Endometrium (tissue), 2 donors: ENCODE results near the gene PRKACG.
"Not testable (repeated sequence)": the region's sequence is repeated elsewhere in the genome, so short reads cannot be mapped to it uniquely, and the experiment has no call there.

Experiments used
- FAIRE-seq: peaks from 2 replicates; lab custom pipeline; 2012; peaks lifted over from hg19 to GRCh38; lab: Jason Lieb, UNC
- donor health status: control.
- donor health status: control.

The PRKACG gene

DNA sequence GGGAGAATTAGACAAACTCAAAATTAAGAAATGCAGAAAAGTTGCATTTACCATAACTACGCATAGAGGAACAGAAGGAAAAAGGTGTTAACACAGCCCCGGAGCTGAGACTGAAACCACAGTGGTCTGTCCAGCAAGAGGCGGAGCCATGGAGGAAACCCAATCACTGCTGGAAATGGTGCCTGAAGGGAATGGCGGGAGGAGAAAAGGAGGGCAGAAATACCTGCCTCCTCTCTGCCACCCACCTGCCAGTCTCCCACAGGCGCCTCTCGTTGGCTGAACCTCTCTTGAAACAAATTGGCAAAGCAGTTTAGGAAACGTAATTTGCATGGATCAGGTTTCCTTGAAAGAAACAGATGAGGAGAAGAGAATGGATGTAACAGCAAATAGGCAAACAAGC lies 9.7 kb upstream of the PRKACG start:
- no peak for FAIRE-seq

DNA sequence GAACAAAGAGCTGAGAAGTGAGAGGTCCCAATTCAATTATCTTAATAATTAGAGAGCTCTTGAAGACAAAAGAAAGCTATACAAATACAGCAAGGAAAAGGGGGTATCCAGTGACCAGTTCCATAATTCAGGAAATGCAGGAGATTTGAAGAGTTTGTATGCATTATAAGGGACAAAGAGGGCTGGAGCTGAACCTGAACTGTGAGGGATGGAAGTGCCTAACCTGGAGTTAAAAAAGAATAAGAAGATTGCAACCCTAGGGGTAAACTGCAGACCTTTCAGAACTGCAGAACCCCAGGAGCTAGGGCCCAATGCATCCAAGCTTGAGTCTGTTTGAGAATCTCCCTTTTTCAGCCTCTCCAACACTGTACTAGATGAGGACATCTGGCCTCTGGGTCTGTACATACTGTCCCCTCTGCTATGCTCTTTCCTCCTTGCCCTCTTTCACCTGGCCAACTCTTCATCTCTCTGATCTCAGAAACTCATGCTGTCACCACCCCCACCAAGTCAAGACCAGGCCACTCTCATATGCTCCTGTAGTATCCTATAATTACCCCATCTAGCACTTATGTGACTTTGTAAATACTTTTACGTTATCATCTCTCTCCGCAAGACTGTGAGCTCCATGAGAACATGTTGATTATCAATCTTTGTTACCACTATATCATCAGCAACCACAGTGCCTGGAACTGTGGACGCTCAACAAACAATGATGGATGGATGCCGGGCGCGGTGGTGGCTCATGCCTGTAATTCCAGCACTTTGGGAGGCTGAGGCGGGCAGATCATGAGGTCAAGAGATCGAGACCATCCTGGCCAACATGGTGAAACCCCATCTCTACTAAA lies 6.6 kb upstream of the PRKACG start:
- no peak for FAIRE-seq

DNA sequence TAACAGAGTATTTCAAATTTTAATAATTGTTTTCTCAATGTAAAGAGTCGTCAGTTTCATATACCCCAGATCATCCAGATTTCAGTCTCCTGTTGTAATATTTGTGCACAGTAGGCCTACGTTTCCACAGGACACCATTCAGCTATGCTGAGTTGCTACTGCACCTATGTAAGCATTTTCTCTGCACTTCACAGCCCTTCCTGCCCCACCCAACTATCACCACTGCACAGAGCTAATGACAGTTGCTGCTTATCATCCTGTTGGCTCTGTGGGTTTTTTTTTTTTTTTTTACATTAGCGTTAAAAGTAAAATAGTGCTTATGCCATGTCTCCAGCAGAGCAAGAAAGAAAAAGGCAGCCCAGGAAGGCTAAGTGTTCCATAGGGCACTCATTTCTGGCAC lies 5.9 kb upstream of the PRKACG start:
- FAIRE-seq, result no peak

DNA sequence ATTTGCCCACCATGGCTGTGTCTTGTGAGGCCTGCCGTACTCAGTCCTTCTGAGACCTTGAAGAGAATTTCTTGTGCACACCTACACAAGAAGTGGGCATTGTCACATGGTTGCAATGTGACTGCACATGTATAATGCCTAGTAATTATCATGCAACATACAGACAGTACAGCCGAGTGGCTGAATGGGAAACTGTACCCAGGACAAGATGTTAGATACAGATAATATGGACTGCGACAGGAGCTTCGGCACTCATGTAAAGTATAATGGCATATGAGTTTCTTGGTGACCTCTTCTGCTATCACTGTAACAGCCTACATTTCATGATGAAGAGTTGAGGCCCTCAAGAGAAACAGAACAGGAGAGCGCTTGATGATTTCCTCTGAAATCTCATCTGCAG lies 4.8 kb upstream of the PRKACG start:
- no peak for FAIRE-seq

DNA sequence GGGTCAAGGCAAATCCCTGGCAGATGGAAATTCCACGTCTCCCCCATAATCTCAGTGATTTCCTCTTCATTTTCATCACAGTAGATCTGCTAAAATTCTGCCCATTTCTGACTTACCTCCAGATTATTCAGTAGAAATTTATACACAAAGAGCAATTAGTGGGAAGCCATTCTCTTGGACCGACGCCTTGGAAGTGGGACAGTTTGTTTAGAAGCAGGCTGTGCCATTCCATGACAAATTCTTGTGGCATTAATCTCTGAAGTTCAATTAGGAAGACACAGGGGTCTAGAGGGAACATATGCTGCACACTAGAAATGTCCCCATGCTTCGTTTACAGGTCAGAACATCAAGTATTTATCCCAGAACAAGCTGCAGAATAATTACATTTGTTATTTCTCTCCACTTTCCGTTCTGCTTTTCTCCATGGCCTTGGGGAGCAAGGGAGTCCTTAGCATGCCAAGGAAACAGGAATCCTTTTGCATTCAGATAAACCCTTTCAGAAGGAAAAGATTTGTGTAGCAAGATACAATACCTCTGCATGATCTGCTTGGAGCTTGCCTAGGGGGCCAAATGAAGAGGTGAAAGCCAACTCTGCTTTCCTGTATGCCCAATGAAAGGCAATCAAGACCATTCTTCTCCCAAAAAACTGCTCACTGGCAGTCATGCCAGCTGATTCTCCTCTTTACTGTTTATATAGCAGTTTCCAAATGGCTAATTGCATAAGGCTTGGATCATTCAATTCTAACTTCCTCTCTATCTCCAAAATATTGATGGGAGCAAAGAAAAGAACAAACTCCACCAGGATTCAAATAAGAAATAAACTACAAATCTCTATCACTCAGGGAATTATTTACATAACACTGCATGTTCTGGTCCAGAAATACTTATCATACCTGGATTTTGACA lies 2.5 kb upstream of the PRKACG start:
- no peak for FAIRE-seq

DNA sequence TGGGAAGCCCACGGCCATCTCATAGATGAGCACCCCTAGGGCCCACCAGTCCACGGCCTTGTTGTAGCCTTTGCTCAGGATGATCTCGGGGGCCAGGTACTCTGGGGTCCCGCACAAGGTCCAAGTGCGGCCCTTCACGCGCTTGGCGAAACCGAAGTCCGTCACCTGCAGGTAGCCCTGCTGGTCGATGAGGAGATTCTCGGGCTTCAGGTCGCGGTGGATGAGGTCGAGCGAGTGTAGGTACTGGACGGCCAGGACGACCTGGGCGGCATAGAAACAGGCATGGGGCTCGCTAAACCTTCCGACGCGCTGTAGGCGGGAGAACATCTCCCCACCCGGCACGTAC lies 558 bp downstream of the PRKACG start:
- FAIRE-seq, result no peak

DNA sequence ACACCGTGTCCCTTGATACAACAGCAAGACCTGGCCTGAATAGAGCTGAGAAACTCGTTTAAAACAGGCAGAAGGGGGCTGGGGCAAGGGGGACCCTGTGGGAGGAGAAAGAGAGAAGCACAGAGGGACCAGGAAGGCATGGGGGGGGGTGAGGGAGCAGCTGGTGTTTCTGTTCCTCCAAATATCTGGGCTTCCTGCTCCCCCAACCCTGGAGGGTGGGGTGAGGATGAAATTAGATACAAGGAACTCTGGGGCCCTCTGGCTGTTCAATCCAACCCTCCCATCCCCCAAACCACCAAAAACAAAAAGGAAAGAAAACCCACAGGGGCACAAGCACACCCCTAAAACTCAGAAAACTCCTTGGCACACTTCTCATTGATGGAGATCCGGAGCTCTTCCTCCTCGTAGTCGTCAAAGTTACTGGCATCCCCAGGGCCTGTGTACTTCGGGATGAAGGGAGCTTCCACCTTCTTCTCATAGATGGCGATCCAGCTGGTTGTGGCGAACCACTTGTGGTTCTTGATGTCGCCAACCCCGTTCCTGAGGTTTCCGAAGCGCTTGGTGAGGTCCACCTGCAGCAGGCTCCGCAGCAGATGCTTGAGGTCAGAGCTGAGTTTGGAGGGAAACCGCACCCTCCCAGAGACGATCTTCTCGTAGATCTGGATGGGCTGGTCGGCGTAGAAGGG lies 1.1 kb downstream of the PRKACG start:
- no peak for FAIRE-seq

DNA sequence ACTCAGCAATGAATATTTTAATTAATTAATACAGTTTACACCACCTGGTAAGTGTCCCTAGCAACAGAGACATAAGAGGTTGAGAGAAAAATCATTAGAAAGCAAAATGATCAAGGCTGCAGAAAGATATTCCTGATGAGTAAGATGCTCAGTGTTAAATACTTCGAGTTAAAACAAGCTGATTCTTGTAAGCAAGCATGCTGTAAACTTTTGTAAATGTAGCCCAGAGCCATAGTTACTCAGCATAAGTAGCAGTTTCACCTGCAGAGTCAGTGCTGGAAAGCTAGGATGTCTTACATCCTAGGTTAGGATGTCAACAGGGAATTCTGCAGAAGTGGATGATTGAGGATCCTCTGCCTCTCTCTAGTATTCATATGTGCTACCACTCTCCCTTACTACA lies 4.2 kb downstream of the PRKACG start:
- no peak for FAIRE-seq

DNA sequence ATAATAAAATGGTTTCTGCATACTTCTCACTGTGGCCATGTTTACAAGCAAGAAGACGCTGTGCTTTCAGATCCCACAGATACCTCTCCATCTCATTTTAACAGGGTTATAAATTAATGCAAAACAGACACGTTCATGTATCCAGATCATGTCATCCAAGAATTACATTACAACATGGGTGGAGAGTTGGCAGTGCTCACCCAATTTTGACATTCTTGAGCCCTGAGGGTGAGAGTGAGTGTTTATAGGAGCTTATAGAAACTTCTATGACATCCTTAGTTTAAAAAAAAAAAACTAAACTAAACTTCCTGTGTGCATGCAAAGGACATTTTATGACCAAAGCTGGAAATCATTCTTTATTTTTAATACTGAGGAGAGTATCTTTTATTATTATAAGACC lies 9.1 kb downstream of the PRKACG start:
- FAIRE-seq, result no peak

DNA sequence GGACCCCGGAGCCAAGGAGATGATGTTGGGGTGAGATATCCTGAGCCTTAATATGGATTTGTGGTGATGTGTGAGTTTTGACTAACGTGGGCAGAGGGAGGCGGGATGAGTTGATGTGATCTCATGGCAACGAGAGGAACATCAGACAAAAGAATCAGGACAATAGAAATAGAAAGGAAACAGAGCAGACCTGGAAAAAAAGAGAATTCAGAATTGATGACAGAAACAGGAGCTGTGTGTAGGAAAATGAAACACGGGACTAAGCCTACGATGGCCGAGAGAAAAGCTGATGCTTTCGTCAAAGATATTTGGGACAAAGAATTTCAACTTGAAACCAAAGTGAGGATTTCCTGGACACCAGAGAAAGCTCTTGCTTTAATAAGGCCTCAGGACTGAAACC lies 10.9 kb downstream of the PRKACG start:
- no peak for FAIRE-seq

DNA sequence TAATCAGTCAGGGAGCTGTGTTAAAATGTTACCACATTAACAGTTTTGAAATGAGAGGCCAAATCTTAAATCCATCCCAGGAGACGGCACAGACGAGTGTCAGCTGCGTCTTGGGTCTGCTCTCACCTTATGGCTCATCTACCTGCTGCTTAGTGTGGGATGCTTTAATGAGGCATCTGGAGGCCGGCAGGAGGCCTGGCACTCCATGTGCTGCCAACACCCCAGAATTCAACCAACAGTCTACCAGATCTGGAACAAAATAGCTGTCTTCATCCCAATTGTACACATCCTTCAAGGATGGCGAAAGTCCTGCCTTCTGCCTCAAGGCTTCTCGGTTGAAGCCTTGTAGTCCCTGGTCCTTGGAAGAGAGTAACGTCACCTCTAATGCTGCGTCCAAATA lies 12.0 kb downstream of the PRKACG start:
- FAIRE-seq, result no peak

DNA sequence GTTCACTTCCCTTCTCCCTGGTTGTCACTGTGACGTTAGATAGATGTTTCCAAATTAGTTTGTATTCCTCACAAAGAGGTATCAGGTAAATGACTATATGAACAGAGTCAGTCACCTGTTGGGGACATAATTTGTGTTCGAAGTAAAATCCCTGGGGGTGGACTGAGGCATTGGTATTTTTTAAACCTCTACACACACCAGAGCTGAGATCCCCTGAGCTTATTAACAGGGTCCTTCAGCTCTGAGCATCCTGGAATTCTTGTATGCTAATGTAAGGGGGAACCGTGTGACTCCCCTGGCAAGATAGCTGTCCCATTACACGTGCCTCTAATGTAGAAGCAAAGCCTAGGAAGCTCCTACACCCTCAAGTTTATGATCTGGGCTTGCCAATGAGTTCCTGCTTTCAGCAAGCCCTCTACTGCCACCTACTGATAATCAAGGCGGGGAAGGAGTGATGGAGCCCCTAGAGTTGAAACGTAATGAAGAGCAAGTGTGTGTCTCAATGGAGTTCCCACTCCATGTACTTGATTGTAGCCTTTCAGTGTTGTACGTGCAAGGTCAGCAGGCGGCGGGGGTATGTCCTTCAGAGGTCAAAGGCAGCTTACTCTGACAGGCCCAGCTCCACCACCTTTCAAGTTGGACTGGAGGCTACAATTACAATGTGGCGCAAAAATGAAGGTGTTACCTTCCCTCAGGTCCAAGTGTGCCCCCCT lies 14.4 kb downstream of the PRKACG start:
- FAIRE-seq, result peak; percentile 31

DNA sequence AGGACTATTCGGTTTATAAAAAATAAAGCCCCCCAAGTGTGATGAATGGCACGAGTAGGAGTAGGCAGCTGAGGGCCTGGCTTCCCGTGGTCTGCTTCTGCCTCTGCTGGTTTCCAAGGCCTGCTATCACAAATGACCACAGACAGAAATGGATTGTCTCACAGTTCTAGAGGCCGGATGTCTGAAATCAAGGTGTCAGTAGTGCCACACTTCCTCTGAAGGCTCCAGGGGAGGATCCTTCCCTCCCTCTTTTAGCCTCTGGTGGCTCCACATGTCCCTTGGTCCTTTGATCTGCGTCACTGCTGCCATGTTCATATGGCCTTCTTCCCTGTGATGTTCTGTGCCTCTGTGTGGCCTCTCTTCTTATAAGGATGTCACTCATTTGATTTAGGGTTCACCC lies 15.1 kb downstream of the PRKACG start:
- no peak for FAIRE-seq

DNA sequence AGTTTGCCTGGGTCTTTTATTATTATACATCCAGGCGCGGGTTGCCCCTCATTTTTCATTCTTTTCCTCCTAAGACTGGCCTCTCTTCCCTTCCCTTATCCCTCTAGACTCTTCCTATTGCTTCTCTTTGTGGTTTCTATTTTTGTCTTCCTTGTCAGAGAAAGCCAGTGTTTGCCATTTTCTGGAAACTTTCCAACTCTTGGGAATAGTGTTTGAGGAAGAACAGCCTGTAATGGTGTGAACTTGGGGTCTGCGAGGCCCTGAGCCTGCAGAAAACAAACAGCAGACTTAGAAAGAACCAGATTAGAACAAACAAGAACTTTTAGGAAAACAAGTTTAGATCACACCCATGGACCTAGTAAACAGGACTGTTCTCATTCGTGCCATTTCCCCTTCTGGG lies 15.5 kb downstream of the PRKACG start:
- FAIRE-seq, result no peak

DNA sequence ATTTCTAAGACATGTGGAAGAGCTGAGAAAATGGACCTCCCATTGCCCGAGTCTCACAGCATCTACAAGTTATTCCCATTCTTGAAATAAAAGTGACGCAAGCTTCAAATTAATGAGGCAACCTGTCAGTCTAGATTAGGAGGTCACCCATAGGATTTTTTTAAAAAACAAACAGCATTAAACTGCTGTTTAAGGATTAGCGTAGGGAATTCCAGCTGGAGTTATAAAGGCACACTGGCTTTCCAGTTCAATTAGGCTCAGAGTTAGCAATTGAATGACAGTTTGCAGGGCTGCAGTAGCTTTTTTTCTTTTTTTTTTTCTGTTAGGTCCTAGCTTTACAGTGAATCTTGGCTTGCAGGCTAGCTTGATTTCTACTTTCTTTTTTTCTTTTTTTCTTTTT lies 16.2 kb downstream of the PRKACG start:
- FAIRE-seq, result no peak

DNA sequence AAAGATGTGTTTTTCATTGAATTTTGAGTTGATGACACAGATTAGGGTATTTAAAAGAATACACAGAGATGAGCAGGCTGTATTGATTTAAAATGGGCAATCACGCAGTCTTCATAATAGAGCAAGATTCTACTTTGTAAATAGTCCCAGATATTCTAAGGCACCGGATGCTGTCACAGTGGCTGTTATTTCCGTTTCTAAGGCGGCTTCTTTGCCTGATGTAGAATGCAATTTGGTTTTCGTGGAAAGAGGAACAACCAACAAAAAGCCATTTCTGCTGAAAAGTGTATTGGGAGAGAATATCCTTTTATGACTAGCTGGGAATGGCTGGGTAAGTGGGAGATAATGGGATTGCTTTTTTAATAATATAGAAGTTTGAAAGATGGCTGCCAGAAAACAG lies 17.5 kb downstream of the PRKACG start:
- no peak for FAIRE-seq

DNA sequence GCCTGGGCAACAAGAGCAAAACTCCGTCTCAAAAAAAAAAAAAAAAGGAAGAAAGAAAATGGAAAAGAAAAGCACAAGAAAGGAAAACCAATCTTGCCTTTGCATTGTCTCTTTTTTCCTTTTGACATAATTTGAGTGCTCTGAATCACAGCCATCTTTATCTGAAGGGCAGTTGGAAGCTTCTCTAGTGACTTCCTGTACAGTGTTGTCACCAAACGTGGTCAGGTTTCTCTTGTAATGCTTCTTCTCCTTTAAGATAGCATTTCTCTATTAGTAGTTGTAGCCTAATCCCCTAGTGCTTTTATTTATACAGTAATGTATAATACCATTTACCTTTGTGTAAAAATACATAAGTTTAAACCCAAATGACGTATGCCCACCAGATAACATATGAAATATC lies 18.1 kb downstream of the PRKACG start:
- FAIRE-seq, result no peak

DNA sequence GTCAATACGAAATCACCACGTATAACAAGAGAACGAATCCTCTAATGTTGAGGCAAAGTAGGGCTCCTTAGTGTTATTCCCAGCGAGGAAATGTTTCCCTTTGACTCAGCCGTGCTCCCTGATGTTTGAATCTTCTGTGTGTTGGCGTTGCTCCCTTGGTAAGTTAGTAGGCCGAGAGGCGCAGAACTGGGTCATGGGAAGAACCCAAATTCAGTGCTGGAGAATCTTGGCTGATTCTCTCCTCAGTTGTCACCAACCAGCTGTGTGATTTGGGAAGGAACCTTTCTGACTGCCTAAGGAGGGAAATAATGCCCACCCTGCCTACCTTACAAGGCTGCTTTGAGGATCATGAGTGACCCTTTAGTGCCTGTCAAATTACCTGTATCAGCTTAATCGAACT lies 22.5 kb downstream of the PRKACG start:
- FAIRE-seq, result no peak

DNA sequence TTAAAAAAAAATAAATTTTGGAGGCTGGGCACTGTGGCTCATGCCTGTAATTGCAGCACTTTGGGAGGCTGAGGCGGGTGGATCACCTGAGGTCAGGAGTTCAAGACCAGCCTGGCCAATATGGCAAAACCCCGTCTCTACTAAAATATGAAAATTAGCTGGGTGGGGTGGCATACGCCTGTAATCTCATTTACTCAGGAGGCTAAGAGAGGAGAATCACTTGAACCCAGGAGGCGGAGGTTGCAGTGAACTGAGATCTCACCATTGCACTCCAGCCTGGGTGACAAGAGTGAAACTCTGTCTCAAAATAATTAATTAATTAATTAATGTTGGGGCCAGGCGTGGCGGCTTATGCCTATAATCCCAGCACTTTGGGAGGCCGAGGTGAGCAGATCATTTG lies 27.0 kb downstream of the PRKACG start:
- not testable (repeated sequence) for FAIRE-seq

DNA sequence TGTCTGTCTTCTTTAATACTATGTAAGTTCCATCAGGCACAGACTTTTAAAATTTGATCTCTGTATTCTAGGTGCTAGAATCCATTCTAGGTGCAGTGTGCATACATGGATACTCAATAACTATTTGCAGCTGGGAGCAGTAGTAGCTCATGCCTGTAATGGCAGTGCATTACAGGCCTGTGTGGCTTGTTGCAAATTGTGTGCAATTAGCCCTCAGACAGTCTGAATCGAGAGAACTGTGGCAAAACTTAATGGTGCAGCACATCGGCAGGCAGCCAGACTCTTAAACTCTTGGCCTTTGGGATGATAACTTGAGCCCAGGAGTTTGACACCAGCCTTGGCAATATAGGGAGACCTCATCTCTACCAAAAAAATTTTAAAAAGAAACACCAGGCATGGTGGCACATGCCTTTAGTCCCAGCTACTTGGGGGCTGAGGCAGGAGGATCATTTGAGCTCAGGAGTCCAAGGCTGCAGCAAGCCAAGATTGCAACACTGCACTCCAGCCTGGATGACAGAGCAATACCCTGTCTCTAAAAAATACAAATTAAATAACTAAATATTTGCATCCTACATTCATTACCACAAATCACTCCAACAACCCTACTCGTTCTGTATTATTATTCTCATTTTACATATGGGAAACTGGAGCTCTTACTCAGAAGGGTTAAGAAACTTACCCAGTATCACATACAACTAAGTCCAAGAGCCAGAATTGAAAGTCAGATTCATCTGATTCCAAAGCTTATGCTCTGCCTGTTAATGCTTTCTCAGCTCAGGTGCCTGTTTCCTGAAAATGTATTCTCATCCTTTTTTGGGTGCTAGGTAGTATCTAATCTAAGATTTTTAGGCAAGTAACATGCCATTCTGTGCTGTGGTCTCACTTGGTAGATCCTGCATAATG lies 30.1 kb downstream of the PRKACG start:
- no peak for FAIRE-seq

DNA sequence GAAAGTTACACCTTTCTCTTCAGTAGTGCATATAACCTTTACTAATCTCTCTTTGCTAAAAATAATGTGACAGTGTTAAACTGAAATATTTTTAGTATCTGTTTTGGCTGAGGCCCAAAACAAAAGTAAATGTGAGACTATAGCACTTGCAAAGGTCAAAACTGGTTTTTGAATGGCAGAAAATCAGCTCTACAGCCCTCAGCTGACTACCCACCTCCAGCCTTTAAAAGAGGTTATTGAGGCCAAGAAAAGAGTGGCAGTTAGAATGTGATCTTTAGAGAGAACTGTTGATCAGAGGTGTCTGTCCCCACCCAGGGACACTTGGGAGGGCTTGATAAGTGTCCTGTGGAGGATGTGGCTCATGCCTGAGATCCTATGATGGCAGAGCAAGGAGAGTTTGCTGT lies 30.9 kb downstream of the PRKACG start:
- FAIRE-seq, result no peak
